Psoas muscle (tissue), 8 donors: ENCODE measurements around the gene ZNF280B. TPM values are rescaled to one million over a fixed set of nuclear protein-coding genes. Genes with fewer than 3 reads are reported as not detected.

Experiments
- ATAC-seq, 4 donors: fragments of 200-7000 bp; cut with Tn5 transposase; one replicate each; pipeline ENCODE4 v1.9.1; 2020; ENCODE audit warnings: moderate library complexity in 3 of 4, mild to moderate bottlenecking in 2 of 4
- DNase-seq, 2 donors: peaks; one replicate each; pipeline ENCODE4 v3.0.0-alpha.2; 2020
- H3K27ac ChIP-seq: fragments of 200-600 bp; one replicate; pipeline ENCODE4 v1.8.0; 2022
- H3K27me3 ChIP-seq, 3 donors: fragments of 200-600 bp in 1 of 3; one replicate each; pipeline versions ENCODE4 v1.6.1 to v1.8.0; 2013 to 2022; ENCODE audit warnings: low read length in 2 of 3, mild to moderate bottlenecking in 2 of 3, moderate library complexity in 1 of 3; ENCODE audit not compliant: insufficient read depth in 3 of 3
- H3K36me3 ChIP-seq, 2 donors: fragments of 200-600 bp in 1 of 2; one replicate each; pipeline versions ENCODE4 v1.6.1 to v1.8.0; 2013 to 2022; ENCODE audit warnings: low read depth in 1 of 2, mild to moderate bottlenecking in 1 of 2, moderate library complexity in 1 of 2; ENCODE audit not compliant: insufficient read depth in 1 of 2
- H3K4me1 ChIP-seq: fragments of 200-600 bp; one replicate; pipeline ENCODE4 v1.8.0; 2022
- H3K4me3 ChIP-seq: fragments of 200-600 bp; one replicate; pipeline ENCODE4 v1.8.0; 2022; ENCODE audit warnings: mild to moderate bottlenecking
- H3K9me3 ChIP-seq: fragments of 200-600 bp; one replicate; pipeline ENCODE4 v1.8.0; 2022
- CTCF ChIP-seq: fragments of 200-600 bp; IDR thresholded peaks from one replicate; pipeline ENCODE4 v1.8.0; 2022; ENCODE audit warnings: antibody characterized with exemption
- WGBS, 3 donors: extraction: QIAGEN DNeasy Blood & Tissue Kit; methylation state at CpG; one replicate each; pipeline versions ENCODE4 v1.1.6 to v1.1.7; 2013; 5-methylcytosine and 5-hydroxymethylcytosine counted together
- intact Hi-C, 2 donors: fragments of 100-400 bp; cut with DNase I; formaldehyde crosslinking; loops; one replicate each; pipeline versions ENCODE4 v1.11.0 to v1.14.2; 2022
- polyA plus RNA-seq, 3 donors: library from polyadenylated mRNA; stranded (reverse); fragments of 200-250 nt; gene quantifications; one replicate each; pipeline ENCODE4 v1.2.3, GENCODE V29; 2013
- total RNA-seq, 4 donors: library from RNA; stranded (reverse); fragmentation: NEBNext Ultra II Directional in 2 of 4; extraction: Animal tissue kit (Norgen Biotek cat#: 25700) in 2 of 4; gene quantifications; one replicate each; pipeline versions ENCODE4 v1.2.1 to v1.2.4, GENCODE V29; 2021 to 2023
- donor health status: healthy with polysubstance abuse.
- donor health status: DM: no; HTN: no; CAD: no; lungs with moderate emphysema.
- donor health status: Bipolar disorder and iron deficiency.
- donor health status: healthy.
- donor health status: DM: yes; HTN: yes; CAD: no.
- donor health status: DM: no; HTN: no; CAD: no.
- donor health status: DM: no; HTN: no; CAD: no.
- donor health status: DM: yes; HTN: yes; CAD: no.

Gene ZNF280B
- total and polyA plus RNA-seq, 7 donors = 0.06 to 0.54 (median 0.23) TPM

GRCh38 chr22:22467112-22467511, 41.4 kb downstream of the ZNF280B start:
- WGBS, 3 donors = 75 to 84% (median 76%) methylated on average over 1 of the region's 1 CpG
- ATAC-seq = no peak
- H3K36me3 ChIP-seq = no peaks in the 10 kb centered on the region

DNA sequence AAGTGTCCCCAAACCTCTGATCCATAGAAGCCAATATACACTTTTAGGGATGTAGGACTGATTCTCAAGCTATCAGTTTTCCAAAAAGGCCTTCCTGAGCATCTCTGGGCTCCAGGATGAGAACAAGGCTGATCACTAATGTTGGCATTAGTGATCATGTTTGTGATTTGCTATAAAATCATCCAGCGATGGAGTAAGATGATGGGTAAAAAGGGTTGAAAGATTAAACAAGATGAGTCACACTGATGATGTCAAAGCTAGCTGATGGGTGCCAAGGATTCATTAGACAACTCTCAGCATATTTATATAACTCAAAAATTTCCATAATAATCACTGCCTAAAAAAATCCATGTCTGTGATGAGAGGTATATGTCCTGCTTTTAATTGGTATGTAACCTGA, 42.8 kb downstream of the ZNF280B start:
- intact Hi-C loops = loop anchor here (10.0 kb wide), 1 partner anchor 489 kb away; no protein-coding TSS in a partner anchor

More at GRCh38 chr22:22467112-22467511, 41.4 kb downstream of the ZNF280B start:
- intact Hi-C loops = loop anchor here (10.0 kb wide), 1 partner anchor 488 kb away; no protein-coding TSS in a partner anchor
- TF ChIP-seq CTCF = no peak
- Histone ChIP-seq H3K4me1 (no peaks in the 10 kb centered on the region), H3K9me3 (peaks cover 11% of the 10 kb centered on the region), H3K27ac (no peak overlapping the region), H3K4me3 (no peak overlapping the region), H3K27me3 (peaks cover 7 to 14% (median 7%) of the 10 kb centered on the region in 3 donors)
- no peak for DNase-seq

GRCh38 chr22:22465094-22465602, 43.4 kb downstream of the ZNF280B start:
- intact Hi-C loops = loop anchor here (10.0 kb wide), 1 partner anchor 490 kb away; no protein-coding TSS in a partner anchor
- no peaks in the 10 kb centered on the region for H3K4me1 ChIP-seq

More for the DNA sequence above, 42.8 kb downstream of the ZNF280B start:
- Histone ChIP-seq H3K27ac (no peak overlapping the region), H3K4me1 (no peaks in the 10 kb centered on the region), H3K27me3 (peaks cover 7 to 21% (median 10%) of the 10 kb centered on the region in 3 donors), H3K4me3 (no peak overlapping the region), H3K9me3 (peaks cover 11% of the 10 kb centered on the region), H3K36me3 (no peaks in the 10 kb centered on the region)
- ATAC-seq (no peak), DNase-seq (no peak)
- TF ChIP-seq CTCF = no peak
- 64 to 79% (median 68%) methylated on average over 1 of the region's 1 CpG for WGBS, 3 donors

GRCh38 chr22:22464541-22465054, 43.9 kb downstream of the ZNF280B start:
- peaks cover 7 to 26% (median 12%) of the 10 kb centered on the region in 3 donors for H3K27me3 ChIP-seq
- WGBS, 3 donors = 57 to 65% (median 60%) methylated on average over 11 of the region's 11 CpGs

More at GRCh38 chr22:22465094-22465602, 43.4 kb downstream of the ZNF280B start:
- no peak overlapping the region for H3K4me3 ChIP-seq
- H3K36me3 ChIP-seq = no peaks in the 10 kb centered on the region
- peaks cover 11% of the 10 kb centered on the region for H3K9me3 ChIP-seq
- no peak for TF ChIP-seq CTCF
- H3K27ac ChIP-seq = no peak overlapping the region
- ATAC-seq (no peak), DNase-seq (no peak)
- H3K27me3 ChIP-seq = peaks cover 7 to 21% (median 10%) of the 10 kb centered on the region in 3 donors
- WGBS, 3 donors = 78 to 84% (median 80%) methylated on average over 7 of the region's 7 CpGs

More at GRCh38 chr22:22464541-22465054, 43.9 kb downstream of the ZNF280B start:
- H3K27ac ChIP-seq = no peak overlapping the region
- no peaks in the 10 kb centered on the region for H3K36me3 ChIP-seq
- no peaks in the 10 kb centered on the region for H3K4me1 ChIP-seq
- no peak for ATAC-seq
- peaks cover 7% of the 10 kb centered on the region for H3K9me3 ChIP-seq
- TF ChIP-seq CTCF = no peak
- no peak for DNase-seq
- intact Hi-C loops = loop anchor here (10.0 kb wide), 1 partner anchor 490 kb away; no protein-coding TSS in a partner anchor
- no peak overlapping the region for H3K4me3 ChIP-seq
